OCI-LY3 (cell line): Measurements from ENCODE around the gene DUSP16.

Experiments used
- CTCF ChIP-seq: fragments of 200-600, 300-600 bp; sonication (generic); IDR thresholded peaks from 2 replicates; pipeline ENCODE4 v1.5.1; 2014; ENCODE audit warnings: antibody characterized with exemption, low read length, low read depth
- EZH2phosphoT487 ChIP-seq: fragments of 200-600 bp; shearing (Covaris generic); IDR thresholded peaks from 2 replicates; pipeline ENCODE4 v1.6.1; 2018; ENCODE audit warnings: antibody characterized with exemption, mixed run types, low read depth

- no peak for TF ChIP-seq CTCF
- TF ChIP-seq EZH2phosphoT487, result no peak
These were observed 87.5 kb downstream of the DUSP16 start for GRCh38 chr12:12474931-12475795.
